Fibroblast of skin of left biceps (primary cell): ENCODE measurements around the gene OR9Q1.
"Not testable (repeated sequence)": the region's sequence is repeated elsewhere in the genome, so short reads cannot be mapped to it uniquely, and the experiment has no call there.

Experiments
- DNase-seq, 2 experiments: peaks; one replicate each; pipeline ENCODE4 v3.0.0-alpha.2; 2013; ENCODE audit warnings: low read depth in 2 of 2

The OR9Q1 gene

DNA sequence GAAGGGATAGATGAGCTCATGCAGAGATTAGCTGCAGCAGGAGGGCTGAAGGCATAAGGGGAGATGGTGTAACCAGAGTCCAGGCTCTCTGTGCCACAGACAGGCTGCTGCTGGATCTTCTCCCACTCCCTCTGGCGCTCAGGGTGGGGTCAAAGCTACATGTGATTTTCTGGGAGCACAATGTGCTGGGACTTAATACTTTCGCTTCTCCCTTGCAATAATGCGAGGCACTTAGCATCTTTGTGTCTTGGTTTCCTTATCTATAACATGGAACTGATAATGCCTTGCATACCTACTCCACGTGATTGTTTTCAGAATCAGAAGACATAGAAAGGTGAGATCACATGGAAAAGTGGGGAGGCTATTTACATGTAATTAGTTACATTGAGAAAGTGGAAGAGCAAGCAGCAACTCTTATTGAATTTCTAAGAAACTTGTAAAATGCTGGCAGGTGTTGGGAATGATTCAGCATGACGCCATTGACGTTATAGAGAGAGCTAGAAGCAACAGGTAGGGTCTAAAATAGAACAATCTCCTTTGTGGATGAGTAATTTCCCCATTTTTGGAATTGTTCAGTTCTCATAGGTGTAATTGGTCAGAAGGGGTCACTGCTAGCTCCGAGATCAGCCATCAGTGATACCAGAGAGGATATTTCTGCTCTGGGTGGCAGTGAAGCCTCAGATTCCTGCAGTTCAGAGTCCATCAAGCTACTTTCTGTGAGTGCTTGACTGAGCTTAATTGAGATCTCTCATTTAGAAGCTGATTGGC lies 109.8 kb downstream of the OR9Q1 start:
- no peak for DNase-seq

- no peak for DNase-seq
Observed at GRCh38 chr11:58134151-58134550, 110.5 kb downstream of the OR9Q1 start.

GRCh38 chr11:58135171-58135570 lies 111.5 kb downstream of the OR9Q1 start:
- no peak for DNase-seq

- no peak for DNase-seq
Observed at GRCh38 chr11:58142761-58143160, 119.1 kb downstream of the OR9Q1 start.

DNA sequence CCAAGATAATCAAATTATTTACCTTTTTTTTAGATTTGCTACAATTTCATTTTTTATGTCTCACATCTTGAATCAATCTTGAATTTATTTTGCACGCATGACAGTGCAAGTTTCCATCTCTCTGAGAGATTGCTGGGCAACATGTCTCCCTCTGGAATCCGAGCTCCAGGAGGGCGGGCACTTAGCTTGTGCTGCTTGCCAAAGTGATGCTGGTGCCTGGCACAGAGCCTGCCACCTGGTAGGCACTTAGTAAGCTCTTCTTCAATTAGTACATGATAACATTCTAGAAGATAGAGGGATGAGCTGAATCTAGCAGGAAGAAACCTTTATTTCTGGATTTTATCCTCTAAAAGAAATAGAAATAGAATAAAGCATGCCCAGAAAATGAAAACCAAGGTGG lies 129.1 kb downstream of the OR9Q1 start:
- no peak for DNase-seq

GRCh38 chr11:58164389-58164788 lies 140.7 kb downstream of the OR9Q1 start:
- DNase-seq, result no peak

GRCh38 chr11:58164990-58165389 lies 141.3 kb downstream of the OR9Q1 start:
- no peak for DNase-seq

DNA sequence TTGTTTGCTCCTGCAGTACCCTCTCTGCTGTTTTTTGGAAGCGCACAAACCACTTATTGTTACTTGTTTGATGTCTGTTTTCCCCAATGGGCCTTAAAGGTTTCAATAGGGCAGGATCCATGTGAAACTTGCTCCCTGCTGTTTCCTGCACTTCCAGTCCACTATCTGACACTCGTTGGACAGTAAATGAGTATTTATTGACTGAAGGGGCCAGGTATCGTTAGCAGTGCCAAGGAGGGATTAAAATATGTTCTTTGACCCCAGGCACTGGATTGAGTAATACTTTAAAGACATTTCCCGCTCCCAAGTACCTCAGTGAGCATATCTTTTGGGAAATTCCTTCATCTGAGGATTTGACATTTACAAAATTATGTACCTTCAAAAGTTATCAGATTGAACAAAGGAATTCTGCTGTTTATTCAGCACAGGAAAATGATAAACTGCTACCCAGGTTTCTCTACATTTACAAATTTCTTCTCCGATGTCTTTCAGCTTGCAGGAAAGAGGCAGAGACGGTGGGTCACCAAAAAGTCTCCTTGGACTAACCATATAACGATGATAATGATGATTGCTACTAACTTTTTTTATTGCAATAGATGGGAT lies 141.9 kb downstream of the OR9Q1 start:
- no peak for DNase-seq

- no peak for DNase-seq
Observed at GRCh38 chr11:58177409-58178054, 153.9 kb downstream of the OR9Q1 start.

GRCh38 chr11:58178444-58178843 lies 154.8 kb downstream of the OR9Q1 start:
- DNase-seq, result no peak

- DNase-seq, result no peak
Observed at GRCh38 chr11:58179648-58180047, 156.0 kb downstream of the OR9Q1 start.

DNA sequence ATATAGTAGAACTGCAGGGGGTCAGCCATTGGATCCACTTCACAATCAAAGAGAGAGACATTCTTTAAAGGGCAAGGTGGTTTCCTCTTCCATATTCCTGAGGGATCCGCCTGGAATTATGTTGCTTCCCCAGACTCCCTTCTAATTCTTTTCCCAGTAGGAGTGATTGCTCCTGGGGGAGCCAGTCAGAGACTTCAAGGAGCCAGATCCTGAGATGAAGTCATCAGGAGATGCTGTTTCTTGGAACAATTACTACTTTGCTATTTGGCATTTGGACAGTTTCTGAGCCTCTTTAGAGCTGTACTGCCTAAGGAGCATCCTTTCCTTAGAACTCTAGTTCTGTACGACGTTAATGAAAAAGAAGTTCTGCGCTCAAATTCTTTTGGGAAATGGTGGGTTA lies 163.3 kb downstream of the OR9Q1 start:
- no peak for DNase-seq

GRCh38 chr11:58188770-58189169 lies 165.1 kb downstream of the OR9Q1 start, which contains the start of gene OR9Q2:
Gene OR9Q2 (plus strand): TSS chr11:58189070. CDS start chr11:58190491, 1,421 bp downstream.
- no peak for DNase-seq

DNA sequence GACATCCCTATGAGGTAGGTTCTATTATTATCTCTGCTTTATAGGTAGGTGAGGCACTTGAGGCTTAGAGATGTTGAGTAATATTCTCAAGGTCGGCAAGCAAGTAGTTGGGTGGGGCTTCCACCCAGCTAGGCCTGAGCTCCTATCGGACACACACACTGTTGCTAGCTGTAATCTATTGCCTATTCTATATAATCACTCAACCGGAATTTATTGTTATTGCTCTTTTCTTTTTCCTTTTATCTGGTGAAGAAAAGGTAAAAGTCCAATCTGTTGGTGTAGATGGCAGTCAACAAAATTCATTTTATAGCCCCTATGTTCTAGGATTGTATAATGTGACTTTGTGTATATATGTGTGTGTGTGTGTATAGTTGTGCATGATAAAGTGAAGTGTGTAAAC lies 168.5 kb downstream of the OR9Q1 start:
- DNase-seq, result no peak

DNA sequence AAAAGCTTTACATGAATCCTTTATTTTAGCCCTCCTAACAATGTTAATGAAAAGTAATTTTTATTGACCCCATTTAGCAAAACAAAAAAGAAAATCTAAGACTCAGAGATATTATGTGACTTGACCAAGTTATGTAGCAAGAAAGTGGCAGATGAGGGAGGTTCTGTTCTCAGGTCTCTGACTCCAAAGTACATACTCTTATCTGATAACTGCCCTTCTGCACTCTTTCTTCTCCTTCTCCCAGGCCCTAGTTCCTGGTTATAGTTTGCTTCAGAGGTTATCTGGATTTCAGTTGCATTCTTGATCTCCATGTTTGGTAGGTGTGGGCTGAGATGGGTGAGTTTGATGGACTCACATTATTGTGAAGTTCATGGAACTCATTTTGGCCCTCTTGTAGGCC lies 169.7 kb downstream of the OR9Q1 start:
- DNase-seq, result no peak

DNA sequence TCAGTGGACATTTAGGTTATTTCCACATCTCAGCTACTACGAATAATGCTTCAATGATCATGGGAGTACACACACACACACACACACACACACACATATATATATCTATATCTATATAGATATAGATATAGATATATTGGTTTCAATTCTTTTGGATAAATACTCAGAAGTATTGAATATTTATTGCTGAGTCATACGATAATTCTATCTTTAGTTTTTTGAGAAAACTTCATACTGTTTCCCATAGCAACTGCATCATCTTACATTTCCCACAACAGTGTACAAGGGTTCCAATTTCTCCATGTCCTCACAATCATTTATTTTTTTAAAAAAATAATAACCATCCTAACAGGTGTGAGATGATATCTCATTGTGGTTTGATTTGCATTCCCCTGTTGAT lies 172.3 kb downstream of the OR9Q1 start:
- no peak for DNase-seq

GRCh38 chr11:58199271-58199670 lies 175.6 kb downstream of the OR9Q1 start:
- no peak for DNase-seq

DNA sequence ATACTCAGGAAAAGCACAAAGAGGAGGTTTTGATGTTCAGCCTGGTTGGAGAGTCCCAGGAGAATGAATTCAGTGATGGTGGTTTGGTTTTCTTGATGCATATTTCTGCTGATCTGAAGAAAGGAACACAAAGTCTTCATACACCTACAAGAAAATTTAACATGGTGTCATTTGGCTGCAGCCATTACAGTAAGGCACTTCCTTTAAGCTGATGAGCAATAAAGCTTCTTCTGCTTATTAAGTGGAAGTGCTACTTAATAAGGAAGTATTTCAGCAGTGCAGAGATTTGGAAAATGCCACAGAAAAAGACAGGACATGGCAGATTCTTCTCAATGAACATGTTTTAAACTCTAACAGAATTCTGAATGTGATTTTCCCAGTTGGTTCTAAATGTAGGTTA lies 180.4 kb downstream of the OR9Q1 start, which contains the start of gene OR1S2:
Gene OR1S2 (minus strand): TSS at position 101 of the 400 bp plus-strand sequence. CDS start 0 bp downstream, at position 101.
- no peak for DNase-seq

DNA sequence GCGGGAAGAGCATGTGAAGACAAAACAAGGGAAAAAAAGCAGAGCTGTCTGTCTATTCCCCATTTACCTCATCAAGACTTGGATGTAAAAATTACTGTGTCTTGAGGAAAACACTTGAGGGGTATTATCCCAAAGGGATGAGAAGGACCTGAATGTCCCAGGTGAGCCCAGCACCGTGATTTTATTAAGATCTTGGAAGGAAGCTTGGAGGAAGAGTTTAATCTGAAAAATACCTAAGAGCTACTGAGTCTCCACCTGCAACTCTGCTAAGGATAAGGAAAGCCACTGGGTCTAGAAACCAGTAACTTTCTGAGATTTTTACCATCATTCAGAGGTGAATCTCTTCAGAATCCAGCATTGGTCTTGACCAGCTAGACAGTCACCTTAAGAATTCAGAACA lies 188.7 kb downstream of the OR9Q1 start, which contains the start of gene OR1S1:
Gene OR1S1 (plus strand): TSS at position 301 of the 400 bp plus-strand sequence.
- not testable (repeated sequence) for DNase-seq

GRCh38 chr11:58216476-58216875 lies 192.8 kb downstream of the OR9Q1 start:
- no peak for DNase-seq

DNA sequence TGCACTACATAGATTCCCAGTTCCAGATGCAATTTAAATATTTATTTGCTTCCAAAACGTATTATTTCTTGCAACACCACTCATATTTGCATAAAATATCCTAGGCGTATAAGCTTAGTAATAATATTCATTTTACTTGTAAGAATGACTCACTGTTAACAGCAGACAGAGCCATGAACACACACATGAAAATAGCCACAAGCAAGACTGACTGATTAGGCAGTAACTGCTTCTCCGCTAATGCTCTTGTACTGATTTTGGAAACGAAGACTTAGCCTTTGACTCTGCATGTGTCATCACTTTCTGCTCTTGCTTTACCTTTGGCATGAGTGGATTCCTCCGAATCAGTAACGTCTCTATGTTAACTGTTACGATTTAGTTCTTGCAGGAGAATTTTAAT lies 199.0 kb downstream of the OR9Q1 start:
- DNase-seq, result no peak

DNA sequence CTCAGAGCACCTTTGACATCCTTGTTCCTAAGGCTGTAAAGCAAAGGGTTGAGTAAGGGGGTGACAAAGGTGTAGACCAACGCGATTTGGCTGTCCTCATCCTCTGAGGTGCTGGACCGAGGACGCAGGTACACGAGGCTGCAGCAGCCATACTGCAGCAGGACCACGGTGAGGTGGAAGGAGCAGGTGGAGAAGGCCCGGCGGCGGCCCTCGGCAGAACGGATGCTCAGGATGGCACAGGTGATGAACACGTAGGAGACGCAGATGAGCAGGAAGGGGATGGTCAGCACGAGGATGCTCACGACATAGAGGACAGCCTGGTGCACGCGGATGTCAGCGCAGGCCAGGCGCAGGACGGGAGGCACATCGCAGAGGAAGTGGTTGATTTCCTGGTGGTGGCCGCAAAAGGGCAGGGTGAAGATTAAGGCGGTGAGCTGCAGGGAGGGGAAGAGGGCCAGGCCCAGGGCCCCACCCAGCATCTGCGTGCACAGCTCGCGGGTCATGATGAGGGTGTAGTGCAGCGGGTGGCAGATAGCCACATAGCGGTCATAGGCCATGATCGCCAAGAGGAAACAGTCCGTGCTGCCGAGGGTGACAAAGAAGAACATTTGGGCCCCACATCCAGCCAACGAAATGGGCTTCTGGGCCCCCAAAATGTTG lies 204.4 kb downstream of the OR9Q1 start:
- DNase-seq, result no peak
